ENCODE data around the gene CEACAM16. TPM values are rescaled to one million over a fixed set of nuclear protein-coding genes. Genes with fewer than 3 reads are reported as not detected.

CEACAM16 gene
- total RNA-seq, 4 donors from 2014 or later, result 0.40 TPM; not detected in 3

GRCh38 chr19:44742330-44743061 lies 43.5 kb downstream of the CEACAM16 start:
- TF ChIP-seq CTCF (IDR thresholded peaks at IDR 0.05), result no peak
- TF ChIP-seq POLR2A (IDR thresholded peaks at IDR 0.05), result no peak
- DNase-seq, result peak; percentile 59 to 64
- no peaks in the 10 kb centered on the region for H3K36me3 ChIP-seq
- no peaks in the 10 kb centered on the region for H3K27me3 ChIP-seq
- intact Hi-C loops (cut with DNase I), result no loop called here
- 55 to 57% methylated on average over 20 of the region's 20 CpGs for WGBS, 2 donors
- no peak overlapping the region for H3K4me3 ChIP-seq (replicated peaks in 1 of 3)
- peaks cover 52 to 91% of the 10 kb centered on the region in 2 donors for H3K4me1 ChIP-seq
- H3K27ac ChIP-seq, result peak overlapping the region; percentile 81 to 97 (median 95)
- no peaks in the 10 kb centered on the region for H3K9me3 ChIP-seq

GRCh38 chr19:44744871-44745332 lies 46.0 kb downstream of the CEACAM16 start:
- peaks cover 50 to 77% of the 10 kb centered on the region in 2 donors for H3K4me1 ChIP-seq
- TF ChIP-seq CTCF (IDR thresholded peaks at IDR 0.05) (no peak), POLR2A (IDR thresholded peaks at IDR 0.05) (no peak)
- 70 to 76% methylated on average over 3 of the region's 3 CpGs for WGBS, 2 donors
- no peak for DNase-seq
- H3K27me3 ChIP-seq, result no peaks in the 10 kb centered on the region
- no peaks in the 10 kb centered on the region for H3K36me3 ChIP-seq
- peak overlapping the region; percentile 85 to 89 (median 89) for H3K27ac ChIP-seq
- no peak overlapping the region for H3K4me3 ChIP-seq (replicated peaks in 1 of 3)
- H3K9me3 ChIP-seq, result no peaks in the 10 kb centered on the region
- intact Hi-C loops (cut with DNase I), result no loop called here

GRCh38 chr19:44745341-44745831 lies 46.4 kb downstream of the CEACAM16 start:
- no peak overlapping the region for H3K4me3 ChIP-seq (replicated peaks in 1 of 3)
- DNase-seq, result peak in 1 of 2 donors; percentile 48
- peak overlapping the region; percentile 85 to 89 (median 89) for H3K27ac ChIP-seq
- H3K36me3 ChIP-seq, result no peaks in the 10 kb centered on the region
- H3K4me1 ChIP-seq, result peaks cover 50 to 77% of the 10 kb centered on the region in 2 donors
- no peaks in the 10 kb centered on the region for H3K9me3 ChIP-seq
- 48 to 52% methylated on average over 5 of the region's 10 CpGs for WGBS, 2 donors
- TF ChIP-seq CTCF (IDR thresholded peaks at IDR 0.05), result no peak
- no peaks in the 10 kb centered on the region for H3K27me3 ChIP-seq
- intact Hi-C loops (cut with DNase I), result no loop called here

- H3K4me3 ChIP-seq (replicated peaks in 1 of 3), result no peak overlapping the region
- H3K9me3 ChIP-seq, result no peaks in the 10 kb centered on the region
- WGBS, 2 donors, result 80 to 83% methylated on average over 4 of the region's 4 CpGs
- DNase-seq, result no peak
- intact Hi-C loops (cut with DNase I), result no loop called here
- no peaks in the 10 kb centered on the region for H3K27me3 ChIP-seq
- TF ChIP-seq POLR2A (IDR thresholded peaks at IDR 0.05), result no peak
- TF ChIP-seq CTCF (IDR thresholded peaks at IDR 0.05), result no peak
- peak overlapping the region; percentile 89 to 97 (median 89) for H3K27ac ChIP-seq
- H3K36me3 ChIP-seq, result no peaks in the 10 kb centered on the region
- H3K4me1 ChIP-seq, result peaks cover 50 to 77% of the 10 kb centered on the region in 2 donors
Observed at GRCh38 chr19:44745887-44746600, 47.1 kb downstream of the CEACAM16 start.

GRCh38 chr19:44746616-44746945 lies 47.6 kb downstream of the CEACAM16 start:
- H3K27ac ChIP-seq, result peak overlapping the region; percentile 89 to 97 (median 89)
- 80 to 84% methylated on average over 4 to 5 of the region's 5 CpGs for WGBS, 2 donors

More at GRCh38 chr19:44746616-44746945, 47.6 kb downstream of the CEACAM16 start:
- TF ChIP-seq POLR2A (IDR thresholded peaks at IDR 0.05), result no peak
- no peak for TF ChIP-seq CTCF (IDR thresholded peaks at IDR 0.05)
- Histone ChIP-seq H3K4me3 (replicated peaks in 1 of 3) (no peak overlapping the region), H3K27me3 (no peaks in the 10 kb centered on the region), H3K9me3 (no peaks in the 10 kb centered on the region), H3K36me3 (peaks cover under 1 to 4% of the 10 kb centered on the region in 2 donors), H3K4me1 (peaks cover 46 to 77% of the 10 kb centered on the region in 2 donors)
- intact Hi-C loops (cut with DNase I), result no loop called here
- no peak for DNase-seq
